GM12878 (cell line): ENCODE data around the gene CLEC5A. TPM values are rescaled to one million over a fixed set of nuclear protein-coding genes. Genes with fewer than 3 reads are reported as not detected.

Experiments used
- ATAC-seq: fragments of 200-7000 bp; cut with Tn5 transposase; 3 replicates; pipeline ENCODE4 v1.9.1; 2020; ENCODE audit warnings: mild to moderate bottlenecking, moderate library complexity
- BruUV-seq: library from RNA; stranded (reverse); fragments of 400-500 nt; replicated peaks from 2 replicates; lab custom pipeline; 2021; lab: Mats Ljungman, UMichigan
- CTCF ChIA-PET: fragments of 300-600 bp; sonication (Branson Sonifier 250); formaldehyde crosslinking; extraction: SDS; loops from one replicate; lab custom pipeline; 2021; ENCODE audit warnings: inconsistent platforms; lab: Yijun Ruan, JAX
- POLR2A ChIA-PET: fragments of 350-600 bp; formaldehyde crosslinking; extraction: SDS; loops from one replicate; lab custom pipeline; 2021; ENCODE audit warnings: inconsistent platforms; lab: Charles Lee
- RAD21 ChIA-PET: fragments of 300-600 bp; sonication (Branson Sonifier 250); formaldehyde crosslinking; loops from one replicate; lab custom pipeline; 2023; ENCODE audit warnings: antibody characterized with exemption; ENCODE audit not compliant: unreplicated experiment; lab: Charles Lee
- SMC1A ChIA-PET: fragments of 300-600 bp; sonication (Branson Sonifier 250); formaldehyde crosslinking; loops from one replicate; lab custom pipeline; 2023; ENCODE audit not compliant: unreplicated experiment, uncharacterized antibody; lab: Charles Lee
- DNase-seq: peaks from one replicate; pipeline ENCODE4 v3.0.0-alpha.2; 2011; ENCODE audit warnings: low read depth, low spot score
- FAIRE-seq: peaks from 3 replicates; lab custom pipeline; 2011; peaks lifted over from hg19 to GRCh38; lab: Jason Lieb, UNC
- H2AFZ ChIP-seq: 2 replicates; pipeline ENCODE4 v1.6.0; 2011; ENCODE audit warnings: low read depth, low read length, control low read depth; ENCODE audit not compliant: control insufficient read depth
- H3K27ac ChIP-seq: 2 replicates; pipeline ENCODE4 v1.5.1; 2011; ENCODE audit warnings: control low read depth; ENCODE audit not compliant: control insufficient read depth, insufficient read depth
- H3K27me3 ChIP-seq, 2 experiments: replicated peaks in 1 of 2; 2 replicates each; pipeline versions ENCODE4 v1.6.0 to v1.6.1; 2011; ENCODE audit warnings: low read length in 1 of 2; ENCODE audit not compliant: control insufficient read depth in 2 of 2, insufficient read depth in 2 of 2
- H3K36me3 ChIP-seq, 2 experiments: 2 replicates each; pipeline ENCODE4 v1.5.1; 2011; ENCODE audit warnings: low read length in 1 of 2; ENCODE audit not compliant: control insufficient read depth in 2 of 2, insufficient read depth in 2 of 2
- H3K4me1 ChIP-seq: 2 replicates; pipeline ENCODE4 v1.6.1; 2011; ENCODE audit warnings: mild to moderate bottlenecking, low read length, moderate library complexity, mixed read lengths; ENCODE audit not compliant: control insufficient read depth, insufficient read depth
- H3K4me2 ChIP-seq: 2 replicates; pipeline ENCODE4 v1.6.0; 2011; ENCODE audit warnings: control low read depth; ENCODE audit not compliant: control insufficient read depth, insufficient read depth
- H3K4me3 ChIP-seq: fragments of 200-600 bp; sonication (generic); 2 replicates; pipeline ENCODE4 v1.5.1; 2016
- H3K79me2 ChIP-seq: 2 replicates; pipeline ENCODE4 v1.6.0; 2011; ENCODE audit warnings: low read length; ENCODE audit not compliant: control insufficient read depth, insufficient read depth
- H3K9ac ChIP-seq: 2 replicates; pipeline ENCODE4 v1.8.0; 2011; ENCODE audit warnings: low read length, control low read depth, mixed read lengths; ENCODE audit not compliant: control insufficient read depth, insufficient read depth
- H3K9me3 ChIP-seq: replicated peaks from 3 replicates; pipeline ENCODE4 v1.5.1; 2011; ENCODE audit warnings: mild to moderate bottlenecking, low read length; ENCODE audit not compliant: control insufficient read depth, insufficient read depth
- H4K20me1 ChIP-seq: 2 replicates; pipeline ENCODE4 v1.6.0; 2011; ENCODE audit not compliant: control insufficient read depth, insufficient read depth
- ASH2L ChIP-seq: fragments of 300-600, 200-600 bp; sonication (generic); IDR thresholded peaks from 2 replicates; pipeline ENCODE4 v1.6.1; 2017; ENCODE audit warnings: low read depth, mild to moderate bottlenecking, borderline replicate concordance
- CBFB ChIP-seq: IDR thresholded peaks from 2 replicates; pipeline ENCODE4 v1.6.1; 2016; ENCODE audit warnings: antibody characterized with exemption, low read depth
- EP300 ChIP-seq, 2 experiments: fragments of 150-350 bp in 1 of 2; IDR thresholded peaks; 2 replicates each; pipeline ENCODE4 v1.6.1; 2011 to 2012; ENCODE audit warnings: low read depth in 2 of 2, low read length in 2 of 2, borderline replicate concordance in 1 of 2, improper control_type of control experiment in 1 of 2, inconsistent platforms in 1 of 2; ENCODE audit not compliant: control insufficient read depth in 1 of 2
- NFYB ChIP-seq: IDR thresholded peaks from 2 replicates; pipeline ENCODE4 v1.6.1; 2011; ENCODE audit warnings: low read depth, mild to moderate bottlenecking, low read length, improper control_type of control experiment, moderate library complexity; ENCODE audit not compliant: insufficient read depth
- POLR2A ChIP-seq: IDR thresholded peaks from 2 replicates; pipeline ENCODE4 v1.6.1; 2011; ENCODE audit warnings: low read depth, mild to moderate bottlenecking, low read length
- POLR2AphosphoS5 ChIP-seq: IDR thresholded peaks from 2 replicates; pipeline ENCODE4 v1.6.1; 2011; ENCODE audit warnings: mild to moderate bottlenecking, low read length, inconsistent platforms
- RFX5 ChIP-seq: IDR thresholded peaks from 2 replicates; pipeline ENCODE4 v1.6.1; 2011; ENCODE audit warnings: low read depth, low read length, improper control_type of control experiment
- ZNF24 ChIP-seq: fragments of 450-650 bp; IDR thresholded peaks from 2 replicates; pipeline ENCODE4 v1.6.1; 2017; ENCODE audit warnings: antibody characterized with exemption, mild to moderate bottlenecking
- WGBS: methylation state at CpG from one replicate; pipeline ENCODE4 v1.1.6; 2016; ENCODE audit warnings: low lambda C conversion rate; ENCODE audit not compliant: insufficient replicate concordance, insufficient coverage; ENCODE audit errors: missing lambda C conversion rate; 5-methylcytosine and 5-hydroxymethylcytosine counted together
- in situ Hi-C: fragments of 300-500 bp; cut with MboI; formaldehyde crosslinking; loops from 9 replicates; pipeline ENCODE4 v1.14.3; 2018; ENCODE audit warnings: mixed read lengths
- intact Hi-C: fragments of 100-400 bp; cut with micrococcal nuclease; formaldehyde crosslinking; loops from one replicate; pipeline ENCODE4 v1.14.2; 2022; ENCODE audit not compliant: unreplicated experiment
- polyA plus RNA-seq, 11 experiments: library from polyadenylated mRNA; depleted of rRNA in 4 of 11; unstranded in 6 of 11; stranded (reverse) in 5 of 11; fragments of >200 nt; fragmentation: Nextera tagmentation in 4 of 11; fragmentation: Illumina TruSeq in 1 of 11; extraction: Ambion mirVana in 4 of 11; extraction: Trizol in 1 of 11; gene quantifications; 1 replicate in 1 of 11; 2 replicates in 10 of 11; pipeline versions ENCODE4 v1.2.1 to v1.2.3, GENCODE V29; 2011 to 2016; ENCODE audit warnings: inconsistent platforms in 2 of 11, missing spikeins in 2 of 11, low read depth in 1 of 11
- total RNA-seq, 4 experiments: library from RNA; depleted of rRNA in 3 of 4; stranded (reverse); fragments of >200 nt in 3 of 4; fragmentation: Illumina TruSeq in 1 of 4; extraction: Trizol in 1 of 4; gene quantifications; 2 replicates each; pipeline versions ENCODE4 v1.2.1 to v1.2.3, GENCODE V29; 2013 to 2021
- TF ChIP-seq, protein P1 (sequence below): fragments of 450-650 bp; IDR thresholded peaks from 2 replicates; pipeline ENCODE4 v1.6.1; 2018; ENCODE audit warnings: borderline replicate concordance, mild to moderate bottlenecking; ENCODE audit not compliant: partially characterized antibody
- TF ChIP-seq, protein P2 (sequence below): IDR thresholded peaks from 2 replicates; pipeline ENCODE4 v1.6.1; 2012; ENCODE audit warnings: mild to moderate bottlenecking, low read depth, low read length
- TF ChIP-seq, protein P3 (sequence below): fragments of 150-350 bp; IDR thresholded peaks from 2 replicates; pipeline ENCODE4 v1.6.1; 2016; ENCODE audit warnings: low read depth, low read length
- TF ChIP-seq, protein P4 (sequence below): fragments of 450-650 bp; IDR thresholded peaks from 2 replicates; pipeline ENCODE4 v1.6.1; 2017; ENCODE audit warnings: low read depth, mild to moderate bottlenecking, moderate library complexity

CLEC5A gene
- total and polyA plus RNA-seq, 10 of the 15 experiments (the other 5 are each of a cell fraction or from before 2014, with no cell fraction given), result not detected

DNA sequence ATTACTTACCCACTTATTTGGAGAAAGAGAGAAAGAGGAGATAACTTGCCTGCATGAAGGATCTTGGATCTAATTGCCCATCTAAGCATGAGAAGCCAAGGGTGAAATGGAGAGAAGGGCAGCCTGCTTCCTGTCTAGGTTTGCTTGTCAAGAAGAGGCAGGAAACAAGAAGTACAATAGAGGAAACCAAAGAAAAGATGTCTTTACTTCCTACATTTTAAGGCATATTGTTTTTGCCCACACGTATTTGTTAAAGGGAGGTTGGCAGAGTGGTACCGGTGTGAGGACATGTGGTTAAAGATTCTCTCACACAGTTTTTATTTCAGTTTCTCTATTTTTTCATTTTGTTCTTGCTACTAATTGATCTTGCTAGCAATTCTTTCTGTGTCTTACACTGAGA, 32.8 kb upstream of the CLEC5A start (continued):
- TF ChIP-seq, protein P1, sequence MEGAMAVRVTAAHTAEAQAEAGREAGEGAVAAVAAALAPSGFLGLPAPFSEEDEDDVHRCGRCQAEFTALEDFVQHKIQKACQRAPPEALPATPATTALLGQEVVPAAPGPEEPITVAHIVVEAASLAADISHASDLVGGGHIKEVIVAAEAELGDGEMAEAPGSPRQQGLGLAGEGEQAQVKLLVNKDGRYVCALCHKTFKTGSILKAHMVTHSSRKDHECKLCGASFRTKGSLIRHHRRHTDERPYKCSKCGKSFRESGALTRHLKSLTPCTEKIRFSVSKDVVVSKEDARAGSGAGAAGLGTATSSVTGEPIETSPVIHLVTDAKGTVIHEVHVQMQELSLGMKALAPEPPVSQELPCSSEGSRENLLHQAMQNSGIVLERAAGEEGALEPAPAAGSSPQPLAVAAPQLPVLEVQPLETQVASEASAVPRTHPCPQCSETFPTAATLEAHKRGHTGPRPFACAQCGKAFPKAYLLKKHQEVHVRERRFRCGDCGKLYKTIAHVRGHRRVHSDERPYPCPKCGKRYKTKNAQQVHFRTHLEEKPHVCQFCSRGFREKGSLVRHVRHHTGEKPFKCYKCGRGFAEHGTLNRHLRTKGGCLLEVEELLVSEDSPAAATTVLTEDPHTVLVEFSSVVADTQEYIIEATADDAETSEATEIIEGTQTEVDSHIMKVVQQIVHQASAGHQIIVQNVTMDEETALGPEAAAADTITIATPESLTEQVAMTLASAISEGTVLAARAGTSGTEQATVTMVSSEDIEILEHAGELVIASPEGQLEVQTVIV, result no peak
- TF ChIP-seq ASH2L, result no peak
- TF ChIP-seq RFX5, result no peak
- TF ChIP-seq, protein P2, sequence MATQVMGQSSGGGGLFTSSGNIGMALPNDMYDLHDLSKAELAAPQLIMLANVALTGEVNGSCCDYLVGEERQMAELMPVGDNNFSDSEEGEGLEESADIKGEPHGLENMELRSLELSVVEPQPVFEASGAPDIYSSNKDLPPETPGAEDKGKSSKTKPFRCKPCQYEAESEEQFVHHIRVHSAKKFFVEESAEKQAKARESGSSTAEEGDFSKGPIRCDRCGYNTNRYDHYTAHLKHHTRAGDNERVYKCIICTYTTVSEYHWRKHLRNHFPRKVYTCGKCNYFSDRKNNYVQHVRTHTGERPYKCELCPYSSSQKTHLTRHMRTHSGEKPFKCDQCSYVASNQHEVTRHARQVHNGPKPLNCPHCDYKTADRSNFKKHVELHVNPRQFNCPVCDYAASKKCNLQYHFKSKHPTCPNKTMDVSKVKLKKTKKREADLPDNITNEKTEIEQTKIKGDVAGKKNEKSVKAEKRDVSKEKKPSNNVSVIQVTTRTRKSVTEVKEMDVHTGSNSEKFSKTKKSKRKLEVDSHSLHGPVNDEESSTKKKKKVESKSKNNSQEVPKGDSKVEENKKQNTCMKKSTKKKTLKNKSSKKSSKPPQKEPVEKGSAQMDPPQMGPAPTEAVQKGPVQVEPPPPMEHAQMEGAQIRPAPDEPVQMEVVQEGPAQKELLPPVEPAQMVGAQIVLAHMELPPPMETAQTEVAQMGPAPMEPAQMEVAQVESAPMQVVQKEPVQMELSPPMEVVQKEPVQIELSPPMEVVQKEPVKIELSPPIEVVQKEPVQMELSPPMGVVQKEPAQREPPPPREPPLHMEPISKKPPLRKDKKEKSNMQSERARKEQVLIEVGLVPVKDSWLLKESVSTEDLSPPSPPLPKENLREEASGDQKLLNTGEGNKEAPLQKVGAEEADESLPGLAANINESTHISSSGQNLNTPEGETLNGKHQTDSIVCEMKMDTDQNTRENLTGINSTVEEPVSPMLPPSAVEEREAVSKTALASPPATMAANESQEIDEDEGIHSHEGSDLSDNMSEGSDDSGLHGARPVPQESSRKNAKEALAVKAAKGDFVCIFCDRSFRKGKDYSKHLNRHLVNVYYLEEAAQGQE, result no peak
- TF ChIP-seq CBFB, result no peak

DNA sequence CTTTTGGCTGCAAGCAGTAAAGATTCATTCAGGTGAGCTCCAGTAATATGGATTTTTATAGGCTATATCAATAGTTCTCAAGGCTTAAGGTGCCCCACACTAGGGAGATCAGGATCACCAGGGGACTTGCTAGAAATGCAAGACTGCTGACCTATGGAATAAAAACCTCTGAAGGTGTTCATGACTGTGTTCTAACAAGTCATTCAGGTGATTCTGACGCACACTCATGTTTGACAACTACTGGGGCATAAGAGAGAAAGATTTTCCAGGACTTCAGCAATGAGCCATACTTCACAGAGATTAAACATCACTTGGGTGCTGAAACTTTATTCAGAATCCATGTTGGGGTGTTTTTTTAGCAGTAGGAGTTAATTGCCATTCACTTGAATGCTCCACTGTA, 31.6 kb upstream of the CLEC5A start:
- CTCF ChIA-PET, result no interaction called here
- H3K9me3 ChIP-seq, result no peaks in the 10 kb centered on the region
- ATAC-seq (no peak), DNase-seq (no peak), FAIRE-seq (no peak)
- no peak overlapping the region for H3K9ac ChIP-seq
- SMC1A ChIA-PET, result no interaction called here
- H4K20me1 ChIP-seq, result no peaks in the 10 kb centered on the region
- H3K4me1 ChIP-seq, result no peaks in the 10 kb centered on the region
- no peak overlapping the region for H3K4me3 ChIP-seq
- in situ Hi-C loops, result loop anchor here (10.0 kb wide), 1 partner anchor 326 kb away; no protein-coding TSS in a partner anchor
- H3K36me3 ChIP-seq, result no peaks in the 10 kb centered on the region
- H3K4me2 ChIP-seq, result no peak overlapping the region
- POLR2A ChIA-PET, result no interaction called here
- RAD21 ChIA-PET, result no interaction called here
- H3K27ac ChIP-seq, result no peak overlapping the region
- H3K79me2 ChIP-seq, result no peaks in the 10 kb centered on the region
- WGBS, result 0% methylated on average over 1 of the region's 1 CpG
- no peaks in the 10 kb centered on the region for H3K27me3 ChIP-seq
- intact Hi-C loops, result no loop called here
- H2AFZ ChIP-seq, result no peak overlapping the region
- no TSS peak for BruUV-seq
- TF ChIP-seq POLR2A (no peak), POLR2AphosphoS5 (no peak), EP300 (IDR thresholded peaks at IDR 0.05; ENCODE audit: borderline replicate concordance in 1 of 2, control insufficient read depth in 1 of 2, low read depth in 2 of 2, low read length in 2 of 2) (no peak), ZNF24 (no peak), NFYB (no peak)
- TF ChIP-seq, protein P3, sequence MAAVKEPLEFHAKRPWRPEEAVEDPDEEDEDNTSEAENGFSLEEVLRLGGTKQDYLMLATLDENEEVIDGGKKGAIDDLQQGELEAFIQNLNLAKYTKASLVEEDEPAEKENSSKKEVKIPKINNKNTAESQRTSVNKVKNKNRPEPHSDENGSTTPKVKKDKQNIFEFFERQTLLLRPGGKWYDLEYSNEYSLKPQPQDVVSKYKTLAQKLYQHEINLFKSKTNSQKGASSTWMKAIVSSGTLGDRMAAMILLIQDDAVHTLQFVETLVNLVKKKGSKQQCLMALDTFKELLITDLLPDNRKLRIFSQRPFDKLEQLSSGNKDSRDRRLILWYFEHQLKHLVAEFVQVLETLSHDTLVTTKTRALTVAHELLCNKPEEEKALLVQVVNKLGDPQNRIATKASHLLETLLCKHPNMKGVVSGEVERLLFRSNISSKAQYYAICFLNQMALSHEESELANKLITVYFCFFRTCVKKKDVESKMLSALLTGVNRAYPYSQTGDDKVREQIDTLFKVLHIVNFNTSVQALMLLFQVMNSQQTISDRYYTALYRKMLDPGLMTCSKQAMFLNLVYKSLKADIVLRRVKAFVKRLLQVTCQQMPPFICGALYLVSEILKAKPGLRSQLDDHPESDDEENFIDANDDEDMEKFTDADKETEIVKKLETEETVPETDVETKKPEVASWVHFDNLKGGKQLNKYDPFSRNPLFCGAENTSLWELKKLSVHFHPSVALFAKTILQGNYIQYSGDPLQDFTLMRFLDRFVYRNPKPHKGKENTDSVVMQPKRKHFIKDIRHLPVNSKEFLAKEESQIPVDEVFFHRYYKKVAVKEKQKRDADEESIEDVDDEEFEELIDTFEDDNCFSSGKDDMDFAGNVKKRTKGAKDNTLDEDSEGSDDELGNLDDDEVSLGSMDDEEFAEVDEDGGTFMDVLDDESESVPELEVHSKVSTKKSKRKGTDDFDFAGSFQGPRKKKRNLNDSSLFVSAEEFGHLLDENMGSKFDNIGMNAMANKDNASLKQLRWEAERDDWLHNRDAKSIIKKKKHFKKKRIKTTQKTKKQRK, result no peak
- TF ChIP-seq, protein P4, sequence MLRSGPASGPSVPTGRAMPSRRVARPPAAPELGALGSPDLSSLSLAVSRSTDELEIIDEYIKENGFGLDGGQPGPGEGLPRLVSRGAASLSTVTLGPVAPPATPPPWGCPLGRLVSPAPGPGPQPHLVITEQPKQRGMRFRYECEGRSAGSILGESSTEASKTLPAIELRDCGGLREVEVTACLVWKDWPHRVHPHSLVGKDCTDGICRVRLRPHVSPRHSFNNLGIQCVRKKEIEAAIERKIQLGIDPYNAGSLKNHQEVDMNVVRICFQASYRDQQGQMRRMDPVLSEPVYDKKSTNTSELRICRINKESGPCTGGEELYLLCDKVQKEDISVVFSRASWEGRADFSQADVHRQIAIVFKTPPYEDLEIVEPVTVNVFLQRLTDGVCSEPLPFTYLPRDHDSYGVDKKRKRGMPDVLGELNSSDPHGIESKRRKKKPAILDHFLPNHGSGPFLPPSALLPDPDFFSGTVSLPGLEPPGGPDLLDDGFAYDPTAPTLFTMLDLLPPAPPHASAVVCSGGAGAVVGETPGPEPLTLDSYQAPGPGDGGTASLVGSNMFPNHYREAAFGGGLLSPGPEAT, result no peak
